ENCODE measurements around the gene METTL9.
"Not testable (repeated sequence)": the region's sequence is repeated elsewhere in the genome, so short reads cannot be mapped to it uniquely, and the experiment has no call there.

METTL9 gene

DNA sequence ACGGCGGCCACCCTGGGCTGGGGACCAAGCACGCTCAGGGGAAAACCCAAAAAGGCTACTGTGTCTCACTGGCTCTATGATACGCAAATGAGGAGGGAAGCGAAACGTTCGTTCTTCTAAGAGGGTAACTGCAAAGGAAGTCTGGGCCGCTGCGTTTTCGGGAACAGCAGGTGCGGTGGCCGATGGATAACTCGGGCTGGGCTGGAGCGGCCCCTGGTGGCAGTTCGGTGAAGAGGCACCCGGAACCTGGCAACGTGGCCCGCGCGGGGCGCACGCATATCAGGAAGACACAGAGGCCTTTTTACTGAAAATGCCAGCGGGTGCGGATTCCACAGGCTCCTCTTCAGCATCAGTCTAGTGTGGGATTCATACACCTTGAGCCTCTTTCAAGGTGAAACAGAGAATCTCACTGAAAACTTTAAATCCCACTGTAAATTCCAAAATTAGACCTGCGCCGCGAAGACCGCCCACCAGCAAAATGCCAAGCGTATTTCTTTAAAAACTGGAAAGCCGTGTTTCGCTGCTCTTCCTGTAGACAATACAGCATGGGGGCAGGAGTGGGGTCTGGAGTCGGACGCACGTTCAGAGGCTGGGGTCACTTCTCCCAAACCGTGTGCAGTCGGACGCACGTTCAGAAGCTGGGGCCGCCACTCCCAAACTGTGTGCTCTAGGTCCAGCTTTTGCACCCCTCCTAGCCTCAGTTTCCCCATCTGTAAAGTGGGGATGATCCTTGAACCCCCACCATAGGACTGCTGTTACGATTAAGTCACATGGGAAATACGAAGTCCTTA is 44.4 kb upstream of the METTL9 start:
- Histone ChIP-seq H3K27me3 (ENCODE audit: low read depth, low read length) (peaks cover 10% of the 10 kb centered on the region; the same call in 1 of the 2 replicates), H3K4me2 (ENCODE audit: low read length) (peak overlapping the region; percentile 84), H3K4me3 (ENCODE audit: low read length) (peak overlapping the region; percentile 70), H3K27ac (ENCODE audit: low read length) (peak overlapping the region; percentile 68), H4K20me1 (ENCODE audit: insufficient read depth, low read length) (no peaks in the 10 kb centered on the region), H3K9me3 (ENCODE audit: insufficient read depth, low read length) (peaks cover 3% of the 10 kb centered on the region; the same call in 1 of the 2 replicates), H3K4me1 (ENCODE audit: low read length) (peaks cover 24% of the 10 kb centered on the region), H3K36me3 (replicated peaks; ENCODE audit: low read depth, low read length) (no peaks in the 10 kb centered on the region), H2AFZ (ENCODE audit: low read depth, low read length) (peak overlapping the region; percentile 94), H3K9ac (ENCODE audit: low read length) (peak overlapping the region; percentile 62), H3K79me2 (ENCODE audit: low read length) (no peaks in the 10 kb centered on the region)
- TF ChIP-seq, protein P1, sequence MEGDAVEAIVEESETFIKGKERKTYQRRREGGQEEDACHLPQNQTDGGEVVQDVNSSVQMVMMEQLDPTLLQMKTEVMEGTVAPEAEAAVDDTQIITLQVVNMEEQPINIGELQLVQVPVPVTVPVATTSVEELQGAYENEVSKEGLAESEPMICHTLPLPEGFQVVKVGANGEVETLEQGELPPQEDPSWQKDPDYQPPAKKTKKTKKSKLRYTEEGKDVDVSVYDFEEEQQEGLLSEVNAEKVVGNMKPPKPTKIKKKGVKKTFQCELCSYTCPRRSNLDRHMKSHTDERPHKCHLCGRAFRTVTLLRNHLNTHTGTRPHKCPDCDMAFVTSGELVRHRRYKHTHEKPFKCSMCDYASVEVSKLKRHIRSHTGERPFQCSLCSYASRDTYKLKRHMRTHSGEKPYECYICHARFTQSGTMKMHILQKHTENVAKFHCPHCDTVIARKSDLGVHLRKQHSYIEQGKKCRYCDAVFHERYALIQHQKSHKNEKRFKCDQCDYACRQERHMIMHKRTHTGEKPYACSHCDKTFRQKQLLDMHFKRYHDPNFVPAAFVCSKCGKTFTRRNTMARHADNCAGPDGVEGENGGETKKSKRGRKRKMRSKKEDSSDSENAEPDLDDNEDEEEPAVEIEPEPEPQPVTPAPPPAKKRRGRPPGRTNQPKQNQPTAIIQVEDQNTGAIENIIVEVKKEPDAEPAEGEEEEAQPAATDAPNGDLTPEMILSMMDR (IDR thresholded peaks at IDR 0.05; ENCODE audit: low read depth, low read length) = peak; percentile 95
- no peak for TF ChIP-seq EZH2phosphoT487 (IDR thresholded peaks at IDR 0.05; ENCODE audit: low read depth)

DNA sequence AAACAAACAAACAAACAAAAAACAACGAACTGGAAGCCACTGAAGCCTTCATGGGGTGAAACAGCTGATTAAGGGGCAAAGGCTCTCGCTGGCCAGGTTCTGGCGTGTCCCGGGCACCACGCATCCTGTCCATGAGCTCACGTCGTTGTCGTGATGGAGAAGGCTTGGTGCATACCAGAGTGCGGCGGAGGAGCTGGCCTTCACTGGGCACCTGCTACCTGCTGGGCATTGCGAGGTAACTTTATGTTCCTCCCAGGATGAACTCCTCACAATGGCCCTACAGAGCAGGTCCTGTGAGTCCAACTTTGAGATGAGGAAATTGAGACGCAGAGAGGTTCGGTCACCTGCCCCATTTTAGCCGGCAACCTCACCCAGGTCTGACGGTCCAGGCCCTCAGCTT is 43.8 kb upstream of the METTL9 start:
- H3K27me3 ChIP-seq (ENCODE audit: low read depth, low read length); H3K79me2 ChIP-seq (ENCODE audit: low read length); H3K9me3 ChIP-seq (ENCODE audit: insufficient read depth, low read length); H2AFZ ChIP-seq (ENCODE audit: low read depth, low read length); H4K20me1 ChIP-seq (ENCODE audit: insufficient read depth, low read length); H3K27ac ChIP-seq (ENCODE audit: low read length); H3K9ac ChIP-seq (ENCODE audit: low read length); H3K4me3 ChIP-seq (ENCODE audit: low read length); H3K36me3 ChIP-seq (replicated peaks; ENCODE audit: low read depth, low read length): not testable (repeated sequence)
- Histone ChIP-seq H3K4me2 (ENCODE audit: low read length) (peak overlapping the region; percentile 72; the same call in 1 of the 2 replicates), H3K4me1 (ENCODE audit: low read length) (peaks cover 24% of the 10 kb centered on the region)

DNA sequence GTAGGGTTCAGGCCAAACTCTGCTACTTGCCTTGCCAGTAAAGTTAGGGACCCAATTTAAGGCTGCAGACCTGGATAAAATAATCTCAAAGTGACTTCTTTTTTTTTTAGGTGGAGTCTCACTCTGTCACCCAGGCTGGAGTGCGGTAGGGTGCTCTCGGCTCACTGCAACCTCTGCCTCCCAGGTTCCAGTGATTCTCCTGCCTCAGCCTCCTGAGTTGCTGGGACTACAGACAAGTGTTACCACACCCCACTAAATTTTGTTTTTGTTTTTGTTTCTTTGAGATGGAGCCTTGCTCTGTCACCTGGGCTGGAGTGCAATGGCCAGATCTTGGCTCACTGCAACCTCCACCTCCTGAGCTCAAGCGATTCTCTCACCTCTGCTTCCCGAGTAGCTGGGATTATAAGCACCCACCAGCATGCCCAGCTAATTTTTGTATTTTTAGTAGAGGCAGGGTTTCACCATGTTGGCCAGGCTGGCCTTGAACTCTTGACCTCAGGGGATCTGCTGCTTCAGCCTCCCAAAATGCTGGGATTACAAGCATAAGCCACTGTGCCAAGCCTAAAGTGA is 43.3 kb upstream of the METTL9 start:
- H3K79me2 ChIP-seq (ENCODE audit: low read length); H3K27ac ChIP-seq (ENCODE audit: low read length); H4K20me1 ChIP-seq (ENCODE audit: insufficient read depth, low read length); H3K4me3 ChIP-seq (ENCODE audit: low read length); H3K27me3 ChIP-seq (ENCODE audit: low read depth, low read length); H3K9ac ChIP-seq (ENCODE audit: low read length); H3K36me3 ChIP-seq (replicated peaks; ENCODE audit: low read depth, low read length); H3K9me3 ChIP-seq (ENCODE audit: insufficient read depth, low read length); H2AFZ ChIP-seq (ENCODE audit: low read depth, low read length): not testable (repeated sequence)
- H3K4me2 ChIP-seq (ENCODE audit: low read length) = peak overlapping the region; percentile 12
- peaks cover 24% of the 10 kb centered on the region for H3K4me1 ChIP-seq (ENCODE audit: low read length)

DNA sequence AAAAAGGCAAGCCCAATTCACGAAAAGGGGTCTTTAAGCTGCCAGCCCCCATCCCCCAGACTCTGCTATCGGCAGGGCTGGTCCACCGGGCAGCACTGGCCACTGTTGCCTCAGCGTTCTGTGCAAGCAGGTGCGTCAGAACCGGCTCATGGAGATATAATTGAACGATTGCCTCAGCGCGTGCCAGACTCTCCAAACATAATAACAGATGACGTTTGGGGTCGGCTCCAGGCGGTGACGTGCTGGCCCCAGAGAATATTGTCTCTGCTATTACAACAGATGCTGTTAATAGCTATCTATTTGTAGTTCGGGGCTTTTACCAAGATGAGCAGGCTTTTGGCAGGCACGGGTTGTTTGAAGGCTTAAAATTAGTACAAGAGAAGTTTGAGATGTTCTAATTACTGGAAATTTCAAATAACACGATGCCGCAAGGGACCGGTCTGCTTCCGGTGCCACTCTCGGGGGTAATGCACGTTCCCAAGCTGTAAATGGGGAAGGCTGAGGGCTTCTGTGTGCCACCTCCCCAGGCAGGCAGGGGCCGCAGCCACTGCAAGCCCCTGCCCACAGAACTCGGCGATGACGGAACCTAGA is 42.6 kb upstream of the METTL9 start:
- H3K4me3 ChIP-seq (ENCODE audit: low read length); H2AFZ ChIP-seq (ENCODE audit: low read depth, low read length): not testable (repeated sequence)

DNA sequence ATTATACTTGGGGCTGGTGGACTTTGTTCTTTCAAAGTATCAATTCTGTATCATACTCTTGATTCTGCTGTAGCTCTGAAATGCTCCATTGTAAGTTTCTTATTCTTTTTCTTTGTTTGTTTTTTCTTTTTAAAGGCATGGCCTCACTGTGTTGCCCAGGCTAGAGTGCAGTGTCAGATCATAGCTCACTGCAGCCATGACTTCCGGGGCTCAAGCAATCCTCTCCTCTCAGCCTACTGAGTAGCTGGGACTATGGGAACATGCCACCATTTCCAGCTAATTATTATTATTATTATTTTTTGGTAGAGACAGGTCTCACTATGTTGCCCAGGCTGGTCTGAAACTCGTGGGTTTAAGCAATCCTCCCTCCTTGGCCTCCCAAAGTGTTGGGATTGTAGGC is 38.9 kb upstream of the METTL9 start:
- no peak for TF ChIP-seq EZH2phosphoT487 (IDR thresholded peaks at IDR 0.05; ENCODE audit: low read depth)
- TF ChIP-seq, protein P1 (IDR thresholded peaks at IDR 0.05; ENCODE audit: low read depth, low read length) = no peak
- Histone ChIP-seq H3K27me3 (ENCODE audit: low read depth, low read length) (no peaks in the 10 kb centered on the region), H3K9ac (ENCODE audit: low read length) (no peak overlapping the region), H2AFZ (ENCODE audit: low read depth, low read length) (no peak overlapping the region), H3K9me3 (ENCODE audit: insufficient read depth, low read length) (no peaks in the 10 kb centered on the region), H3K4me3 (ENCODE audit: low read length) (no peak overlapping the region), H3K36me3 (replicated peaks; ENCODE audit: low read depth, low read length) (no peaks in the 10 kb centered on the region), H4K20me1 (ENCODE audit: insufficient read depth, low read length) (no peaks in the 10 kb centered on the region), H3K79me2 (ENCODE audit: low read length) (no peaks in the 10 kb centered on the region), H3K27ac (ENCODE audit: low read length) (no peak overlapping the region), H3K4me1 (ENCODE audit: low read length) (peaks cover 3% of the 10 kb centered on the region), H3K4me2 (ENCODE audit: low read length) (no peak overlapping the region)

More for the DNA sequence above, 42.6 kb upstream of the METTL9 start:
- not testable (repeated sequence) for H3K9ac ChIP-seq (ENCODE audit: low read length); H3K9me3 ChIP-seq (ENCODE audit: insufficient read depth, low read length); H3K27ac ChIP-seq (ENCODE audit: low read length); H3K79me2 ChIP-seq (ENCODE audit: low read length); H4K20me1 ChIP-seq (ENCODE audit: insufficient read depth, low read length); H3K36me3 ChIP-seq (replicated peaks; ENCODE audit: low read depth, low read length); H3K27me3 ChIP-seq (ENCODE audit: low read depth, low read length)
- Histone ChIP-seq H3K4me1 (ENCODE audit: low read length) (peaks cover 24% of the 10 kb centered on the region), H3K4me2 (ENCODE audit: low read length) (peak overlapping the region; percentile 12)
